ENCODE measurements around the gene ADAM19.

The ADAM19 gene

GRCh38 chr5:157548513-157549282 is 26.9 kb downstream of the ADAM19 start:
- no peak for TF ChIP-seq CTCF (IDR thresholded peaks at IDR 0.05; ENCODE audit: low read depth, low read length)
- Histone ChIP-seq H3K27me3 (ENCODE audit: insufficient read depth, low read depth, severe bottlenecking) (no peaks in the 10 kb centered on the region), H3K9me3 (ENCODE audit: severe bottlenecking) (no peaks in the 10 kb centered on the region), H3K27ac (no peak overlapping the region), H3K36me3 (no peaks in the 10 kb centered on the region), H3K4me3 (ENCODE audit: low read depth, low read length) (no peak overlapping the region)
- no peak for DNase-seq

- Histone ChIP-seq H3K36me3 (no peaks in the 10 kb centered on the region), H3K27me3 (ENCODE audit: insufficient read depth, low read depth, severe bottlenecking) (no peaks in the 10 kb centered on the region), H3K27ac (no peak overlapping the region), H3K4me3 (ENCODE audit: low read depth, low read length) (no peak overlapping the region), H3K9me3 (ENCODE audit: severe bottlenecking) (no peaks in the 10 kb centered on the region)
- DNase-seq = no peak
- no peak for TF ChIP-seq CTCF (IDR thresholded peaks at IDR 0.05; ENCODE audit: low read depth, low read length)
Measured at GRCh38 chr5:157547941-157548512, 27.5 kb downstream of the ADAM19 start.

GRCh38 chr5:157546456-157547100 is 29.0 kb downstream of the ADAM19 start:
- no peak for DNase-seq
- Histone ChIP-seq H3K36me3 (no peaks in the 10 kb centered on the region), H3K27ac (no peak overlapping the region), H3K9me3 (ENCODE audit: severe bottlenecking) (no peaks in the 10 kb centered on the region), H3K27me3 (ENCODE audit: insufficient read depth, low read depth, severe bottlenecking) (no peaks in the 10 kb centered on the region), H3K4me3 (ENCODE audit: low read depth, low read length) (no peak overlapping the region)
- TF ChIP-seq CTCF (IDR thresholded peaks at IDR 0.05; ENCODE audit: low read depth, low read length) = no peak

GRCh38 chr5:157545610-157546310 is 29.8 kb downstream of the ADAM19 start:
- H3K36me3 ChIP-seq = no peaks in the 10 kb centered on the region
- no peaks in the 10 kb centered on the region for H3K9me3 ChIP-seq (ENCODE audit: severe bottlenecking)
- no peak for DNase-seq
- no peak for TF ChIP-seq CTCF (IDR thresholded peaks at IDR 0.05; ENCODE audit: low read depth, low read length)
- no peaks in the 10 kb centered on the region for H3K27me3 ChIP-seq (ENCODE audit: insufficient read depth, low read depth, severe bottlenecking)
- no peak overlapping the region for H3K4me3 ChIP-seq (ENCODE audit: low read depth, low read length)
- H3K27ac ChIP-seq = no peak overlapping the region

GRCh38 chr5:157544623-157544989 is 31.0 kb downstream of the ADAM19 start:
- Histone ChIP-seq H3K27ac (no peak overlapping the region), H3K36me3 (no peaks in the 10 kb centered on the region), H3K4me3 (ENCODE audit: low read depth, low read length) (no peak overlapping the region), H3K27me3 (ENCODE audit: insufficient read depth, low read depth, severe bottlenecking) (no peaks in the 10 kb centered on the region), H3K9me3 (ENCODE audit: severe bottlenecking) (no peaks in the 10 kb centered on the region)
- DNase-seq = no peak
- no peak for TF ChIP-seq CTCF (IDR thresholded peaks at IDR 0.05; ENCODE audit: low read depth, low read length)

All from WERI-Rb-1 (cell line).